ENCODE data around the gene PHF2. TPM values are rescaled to one million over a fixed set of nuclear protein-coding genes. Genes with fewer than 3 reads are reported as not detected.

The PHF2 gene
- polyA plus RNA-seq, 1 of the 3 experiments (the other 2 are of a cell fraction) = 11.2 TPM

DNA sequence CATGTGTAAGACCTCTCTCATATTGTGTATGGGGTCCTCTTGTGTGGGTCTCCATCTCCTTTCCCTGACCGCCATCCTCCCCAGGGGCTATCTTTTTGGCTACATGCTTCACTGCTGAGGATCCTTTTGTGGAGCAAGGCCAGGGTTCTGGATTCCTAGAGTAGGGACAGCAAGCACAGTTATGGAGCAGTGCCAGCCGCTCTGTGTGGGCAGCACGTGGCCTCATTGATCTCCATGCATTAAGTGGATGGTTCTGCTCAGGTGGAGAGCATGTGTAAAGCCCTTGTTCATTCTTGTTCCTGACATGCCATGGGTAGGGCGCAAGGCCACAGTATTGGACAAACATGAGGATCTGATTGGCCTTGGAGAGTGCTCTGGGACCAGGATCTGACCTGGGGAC is 8.9 kb downstream of the PHF2 start:
- no peak overlapping the region for H3K4me2 ChIP-seq
- TF ChIP-seq SMC3 (IDR thresholded peaks at IDR 0.05; ENCODE audit: low read depth, low read length) (no peak), FOXJ3 (CRISPR knock-in tag; IDR thresholded peaks at IDR 0.05) (no peak), ELF1 (IDR thresholded peaks at IDR 0.05) (no peak), MXI1 (IDR thresholded peaks at IDR 0.05; ENCODE audit: low read depth, low read length) (no peak), RFX5 (IDR thresholded peaks at IDR 0.05; ENCODE audit: low read length) (no peak), TAF1 (IDR thresholded peaks at IDR 0.05; ENCODE audit: borderline replicate concordance, low read depth, low read length) (no peak), PBX3 (IDR thresholded peaks at IDR 0.05) (no peak), NRF1 (IDR thresholded peaks at IDR 0.05; ENCODE audit: low read depth, low read length) (no peak), TEAD4 (IDR thresholded peaks at IDR 0.05; ENCODE audit: borderline replicate concordance, insufficient read depth) (no peak), USF1 (IDR thresholded peaks at IDR 0.05; ENCODE audit: borderline replicate concordance, low read depth) (no peak), NFIC (IDR thresholded peaks at IDR 0.05; ENCODE audit: borderline replicate concordance) (no peak), MEF2A (IDR thresholded peaks at IDR 0.05; ENCODE audit: borderline replicate concordance, low read depth) (no peak), EP300 (IDR thresholded peaks at IDR 0.05; ENCODE audit: borderline replicate concordance in 1 of 2, low read depth in 1 of 2, low read length in 1 of 2) (no peak), SIN3A (IDR thresholded peaks at IDR 0.05; ENCODE audit: borderline replicate concordance, low read depth, low read length) (no peak), FOXM1 (IDR thresholded peaks at IDR 0.05; ENCODE audit: low read depth) (no peak)
- TF ChIP-seq, protein P1, sequence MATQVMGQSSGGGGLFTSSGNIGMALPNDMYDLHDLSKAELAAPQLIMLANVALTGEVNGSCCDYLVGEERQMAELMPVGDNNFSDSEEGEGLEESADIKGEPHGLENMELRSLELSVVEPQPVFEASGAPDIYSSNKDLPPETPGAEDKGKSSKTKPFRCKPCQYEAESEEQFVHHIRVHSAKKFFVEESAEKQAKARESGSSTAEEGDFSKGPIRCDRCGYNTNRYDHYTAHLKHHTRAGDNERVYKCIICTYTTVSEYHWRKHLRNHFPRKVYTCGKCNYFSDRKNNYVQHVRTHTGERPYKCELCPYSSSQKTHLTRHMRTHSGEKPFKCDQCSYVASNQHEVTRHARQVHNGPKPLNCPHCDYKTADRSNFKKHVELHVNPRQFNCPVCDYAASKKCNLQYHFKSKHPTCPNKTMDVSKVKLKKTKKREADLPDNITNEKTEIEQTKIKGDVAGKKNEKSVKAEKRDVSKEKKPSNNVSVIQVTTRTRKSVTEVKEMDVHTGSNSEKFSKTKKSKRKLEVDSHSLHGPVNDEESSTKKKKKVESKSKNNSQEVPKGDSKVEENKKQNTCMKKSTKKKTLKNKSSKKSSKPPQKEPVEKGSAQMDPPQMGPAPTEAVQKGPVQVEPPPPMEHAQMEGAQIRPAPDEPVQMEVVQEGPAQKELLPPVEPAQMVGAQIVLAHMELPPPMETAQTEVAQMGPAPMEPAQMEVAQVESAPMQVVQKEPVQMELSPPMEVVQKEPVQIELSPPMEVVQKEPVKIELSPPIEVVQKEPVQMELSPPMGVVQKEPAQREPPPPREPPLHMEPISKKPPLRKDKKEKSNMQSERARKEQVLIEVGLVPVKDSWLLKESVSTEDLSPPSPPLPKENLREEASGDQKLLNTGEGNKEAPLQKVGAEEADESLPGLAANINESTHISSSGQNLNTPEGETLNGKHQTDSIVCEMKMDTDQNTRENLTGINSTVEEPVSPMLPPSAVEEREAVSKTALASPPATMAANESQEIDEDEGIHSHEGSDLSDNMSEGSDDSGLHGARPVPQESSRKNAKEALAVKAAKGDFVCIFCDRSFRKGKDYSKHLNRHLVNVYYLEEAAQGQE (IDR thresholded peaks at IDR 0.05; ENCODE audit: low read depth, low read length) = no peak
- TF ChIP-seq, protein P2, sequence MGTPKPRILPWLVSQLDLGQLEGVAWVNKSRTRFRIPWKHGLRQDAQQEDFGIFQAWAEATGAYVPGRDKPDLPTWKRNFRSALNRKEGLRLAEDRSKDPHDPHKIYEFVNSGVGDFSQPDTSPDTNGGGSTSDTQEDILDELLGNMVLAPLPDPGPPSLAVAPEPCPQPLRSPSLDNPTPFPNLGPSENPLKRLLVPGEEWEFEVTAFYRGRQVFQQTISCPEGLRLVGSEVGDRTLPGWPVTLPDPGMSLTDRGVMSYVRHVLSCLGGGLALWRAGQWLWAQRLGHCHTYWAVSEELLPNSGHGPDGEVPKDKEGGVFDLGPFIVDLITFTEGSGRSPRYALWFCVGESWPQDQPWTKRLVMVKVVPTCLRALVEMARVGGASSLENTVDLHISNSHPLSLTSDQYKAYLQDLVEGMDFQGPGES (IDR thresholded peaks at IDR 0.05; ENCODE audit: low read depth, low read length) = no peak
- H3K4me1 ChIP-seq (ENCODE audit: control insufficient read depth in 1 of 2, insufficient read depth in 2 of 2, low read depth in 1 of 2, low read length in 1 of 2) = peaks cover 0 to 26% of the 10 kb centered on the region in 2 experiments; a peak in 1 of 4 replicates
- 85% methylated on average over 3 of the region's 4 CpGs for WGBS (ENCODE audit: low lambda C conversion rate)
- H3K9me2 ChIP-seq = no peaks in the 10 kb centered on the region
- no peaks in the 10 kb centered on the region for H3K27me3 ChIP-seq (ENCODE audit: insufficient read depth)
- no peak for DNase-seq
- H3K9ac ChIP-seq = no peak overlapping the region
- ChIA-PET POLR2A (no interaction called here), CTCF (no interaction called here)
- H3K27ac ChIP-seq (ENCODE audit: low read depth in 2 of 2, low read length in 1 of 2) = no peak overlapping the region
- H3K36me3 ChIP-seq (replicated peaks in 1 of 2; ENCODE audit: control insufficient read depth in 1 of 2, insufficient read depth in 2 of 2, low read length in 1 of 2) = no peaks in the 10 kb centered on the region
- no peaks in the 10 kb centered on the region for H3F3A ChIP-seq (replicated peaks; ENCODE audit: insufficient read depth)
- H2AFZ ChIP-seq (ENCODE audit: low read depth) = no peak overlapping the region
- H3K79me2 ChIP-seq (ENCODE audit: insufficient read depth) = peaks cover 86% of the 10 kb centered on the region
- H3K4me3 ChIP-seq (ENCODE audit: low read depth in 2 of 2, low read length in 1 of 2) = no peak overlapping the region
- 0 out of 2 replicates have a peak, but pooled peaks cover 5% of the 10 kb centered on the region for H3K9me3 ChIP-seq
- peaks cover 67% of the 10 kb centered on the region for H4K20me1 ChIP-seq (ENCODE audit: insufficient read depth)

Data from SK-N-SH (cell line).